HG02642 (cell line): ENCODE results near the gene NPY1R.

Source experiments
- ATAC-seq: cut with Tn5 transposase; IDR thresholded peaks from one replicate; pipeline ENCODE4 v1.9.1; 2021; ENCODE audit warnings: mild to moderate bottlenecking; ENCODE audit not compliant: unreplicated experiment, poor library complexity

NPY1R gene

GRCh38 chr4:163332526-163333406 is at the start of gene NPY1R:
NPY1R (minus strand) TSS chr4:163332596; CDS start chr4:163326554, 6,042 bp downstream.
- ATAC-seq = peak; percentile 87

- no peak for ATAC-seq
These were observed 48.3 kb upstream of the NPY1R start for GRCh38 chr4:163380703-163381102.

- no peak for ATAC-seq
These were observed 46.3 kb upstream of the NPY1R start for GRCh38 chr4:163378661-163379060.

GRCh38 chr4:163372029-163372428 is 39.6 kb upstream of the NPY1R start:
- no peak for ATAC-seq

- no peak for ATAC-seq
These were observed 35.3 kb upstream of the NPY1R start for GRCh38 chr4:163367651-163368050.

- no peak for ATAC-seq
These were observed 23.7 kb upstream of the NPY1R start for GRCh38 chr4:163356104-163356503.

GRCh38 chr4:163353054-163353453 is 20.7 kb upstream of the NPY1R start:
- no peak for ATAC-seq

- no peak for ATAC-seq
These were observed 18.3 kb upstream of the NPY1R start for GRCh38 chr4:163350672-163351071.

GRCh38 chr4:163344147-163345125 is 12.0 kb upstream of the NPY1R start:
- ATAC-seq = no peak

GRCh38 chr4:163343604-163344146 is 11.3 kb upstream of the NPY1R start, which contains the start of gene NPY5R:
NPY5R (plus strand) TSS chr4:163343892; CDS start chr4:163350274, 6,382 bp downstream.
- no peak for ATAC-seq

GRCh38 chr4:163335384-163335783 is 3.0 kb upstream of the NPY1R start:
- no peak for ATAC-seq

GRCh38 chr4:163331629-163332376 is 593 bp downstream of the NPY1R start:
- no peak for ATAC-seq

GRCh38 chr4:163330916-163331628 is 1.3 kb downstream of the NPY1R start:
- ATAC-seq = no peak

GRCh38 chr4:163317110-163317509 is 15.3 kb downstream of the NPY1R start:
- ATAC-seq = no peak

- no peak for ATAC-seq
These were observed 22.9 kb downstream of the NPY1R start for GRCh38 chr4:163309466-163309865.

- no peak for ATAC-seq
These were observed 29.3 kb downstream of the NPY1R start for GRCh38 chr4:163303069-163303468.

- no peak for ATAC-seq
These were observed 32.0 kb downstream of the NPY1R start for GRCh38 chr4:163300445-163300844.

GRCh38 chr4:163295138-163295537 is 37.3 kb downstream of the NPY1R start:
- no peak for ATAC-seq

GRCh38 chr4:163284304-163284703 is 48.1 kb downstream of the NPY1R start:
- no peak for ATAC-seq
